ENCODE measurements around the gene SDR42E1.

GRCh38 chr16:81967358-81967757, 43.9 kb downstream of the SDR42E1 start:
- TF ChIP-seq POLR2A (IDR thresholded peaks at IDR 0.05): no peak
- TF ChIP-seq, protein P1, sequence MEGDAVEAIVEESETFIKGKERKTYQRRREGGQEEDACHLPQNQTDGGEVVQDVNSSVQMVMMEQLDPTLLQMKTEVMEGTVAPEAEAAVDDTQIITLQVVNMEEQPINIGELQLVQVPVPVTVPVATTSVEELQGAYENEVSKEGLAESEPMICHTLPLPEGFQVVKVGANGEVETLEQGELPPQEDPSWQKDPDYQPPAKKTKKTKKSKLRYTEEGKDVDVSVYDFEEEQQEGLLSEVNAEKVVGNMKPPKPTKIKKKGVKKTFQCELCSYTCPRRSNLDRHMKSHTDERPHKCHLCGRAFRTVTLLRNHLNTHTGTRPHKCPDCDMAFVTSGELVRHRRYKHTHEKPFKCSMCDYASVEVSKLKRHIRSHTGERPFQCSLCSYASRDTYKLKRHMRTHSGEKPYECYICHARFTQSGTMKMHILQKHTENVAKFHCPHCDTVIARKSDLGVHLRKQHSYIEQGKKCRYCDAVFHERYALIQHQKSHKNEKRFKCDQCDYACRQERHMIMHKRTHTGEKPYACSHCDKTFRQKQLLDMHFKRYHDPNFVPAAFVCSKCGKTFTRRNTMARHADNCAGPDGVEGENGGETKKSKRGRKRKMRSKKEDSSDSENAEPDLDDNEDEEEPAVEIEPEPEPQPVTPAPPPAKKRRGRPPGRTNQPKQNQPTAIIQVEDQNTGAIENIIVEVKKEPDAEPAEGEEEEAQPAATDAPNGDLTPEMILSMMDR (IDR thresholded peaks at IDR 0.05): no peak

All from testis (tissue), 2 donors.